ENCODE data around the gene EBF3. TPM values are rescaled to one million over a fixed set of nuclear protein-coding genes. Genes with fewer than 3 reads are reported as not detected.

The EBF3 gene
- total and polyA plus RNA-seq, 2 donors (not counting 3 experiments of a cell fraction or from before 2014, with no cell fraction given), result 0.92 to 2.7 TPM

- Histone ChIP-seq H3K4me2 (ENCODE audit: insufficient read depth, low read length) (no peak overlapping the region), H4K20me1 (replicated peaks; ENCODE audit: control insufficient read depth, extremely low read depth, insufficient read depth, low read length) (no peaks in the 10 kb centered on the region), H3K9me1 (replicated peaks; ENCODE audit: control insufficient read depth, extremely low read depth, insufficient read depth, low read length) (no peaks in the 10 kb centered on the region), H3K4me3 (replicated peaks in 1 of 3; ENCODE audit: insufficient read depth in 1 of 3, low read depth in 1 of 3, low read length in 3 of 3) (no peak overlapping the region), H3K36me3 (ENCODE audit: control insufficient read depth in 2 of 2, extremely low read depth in 1 of 2, insufficient read depth in 2 of 2, low read length in 2 of 2) (no peaks in the 10 kb centered on the region), H2AFZ (ENCODE audit: low read depth, low read length) (no peak overlapping the region), H3K27ac (ENCODE audit: insufficient read depth, low read depth, low read length) (no peak overlapping the region), H3K9me3 (replicated peaks; ENCODE audit: control insufficient read depth, insufficient read depth, low read length) (no peaks in the 10 kb centered on the region), H3K4me1 (ENCODE audit: control insufficient read depth, extremely low read depth, insufficient read depth, low read length) (no peaks in the 10 kb centered on the region), H3K79me2 (ENCODE audit: control insufficient read depth, insufficient read depth, low read length) (no peaks in the 10 kb centered on the region), H3K27me3 (ENCODE audit: control insufficient read depth in 2 of 2, insufficient read depth in 2 of 2, low read length in 2 of 2) (no peaks in the 10 kb centered on the region), H3K9ac (replicated peaks; ENCODE audit: extremely low read depth, insufficient read depth, low read length) (no peak overlapping the region)
- FAIRE-seq (no peak), DNase-seq (ENCODE audit: low read depth, low spot score) (no peak)
- intact Hi-C loops (cut with micrococcal nuclease), result no loop called here
- CTCF ChIA-PET, result no interaction called here
- no TSS peak for BruUV-seq (replicated peaks)
- dilution Hi-C loops (cut with MboI; ENCODE audit: extremely low pct_ligation_motif_present, low sequenced_read_pairs), result no loop called here
- TF ChIP-seq POLR2A (IDR thresholded peaks at IDR 0.05; ENCODE audit: low read depth, low read length) (no peak), JUN (IDR thresholded peaks at IDR 0.05; ENCODE audit: borderline replicate concordance, insufficient read depth, insufficient read length, low read depth) (no peak), MAX (IDR thresholded peaks at IDR 0.05; ENCODE audit: insufficient read depth, insufficient read length) (no peak), EZH2 (IDR thresholded peaks at IDR 0.05; ENCODE audit: borderline replicate concordance, low read depth, low read length, severe bottlenecking) (no peak)
- POLR2A ChIA-PET, result no interaction called here
Measured at GRCh38 chr10:130009228-130009627, 45.2 kb upstream of the EBF3 start.

GRCh38 chr10:130003787-130004613, 39.9 kb upstream of the EBF3 start:
- no peak overlapping the region for H3K27ac ChIP-seq (ENCODE audit: insufficient read depth, low read depth, low read length)
- H3K27me3 ChIP-seq (ENCODE audit: control insufficient read depth in 2 of 2, insufficient read depth in 2 of 2, low read length in 2 of 2), result no peaks in the 10 kb centered on the region
- BruUV-seq (replicated peaks), result no TSS peak
- H4K20me1 ChIP-seq (replicated peaks; ENCODE audit: control insufficient read depth, extremely low read depth, insufficient read depth, low read length), result no peaks in the 10 kb centered on the region
- intact Hi-C loops (cut with micrococcal nuclease), result no loop called here
- H3K79me2 ChIP-seq (ENCODE audit: control insufficient read depth, insufficient read depth, low read length), result no peaks in the 10 kb centered on the region
- no peaks in the 10 kb centered on the region for H3K9me3 ChIP-seq (replicated peaks; ENCODE audit: control insufficient read depth, insufficient read depth, low read length)
- no peaks in the 10 kb centered on the region for H3K4me1 ChIP-seq (ENCODE audit: control insufficient read depth, extremely low read depth, insufficient read depth, low read length)
- dilution Hi-C loops (cut with MboI; ENCODE audit: extremely low pct_ligation_motif_present, low sequenced_read_pairs), result no loop called here
- FAIRE-seq (no peak), DNase-seq (ENCODE audit: low read depth, low spot score) (no peak)
- H2AFZ ChIP-seq (ENCODE audit: low read depth, low read length), result no peak overlapping the region
- ChIA-PET CTCF (no interaction called here), POLR2A (no interaction called here)
- no peak overlapping the region for H3K4me2 ChIP-seq (ENCODE audit: insufficient read depth, low read length)
- TF ChIP-seq JUN (IDR thresholded peaks at IDR 0.05; ENCODE audit: borderline replicate concordance, insufficient read depth, insufficient read length, low read depth), result no peak
- no peak for TF ChIP-seq POLR2A (IDR thresholded peaks at IDR 0.05; ENCODE audit: low read depth, low read length)
- no peak for TF ChIP-seq GATA2 (IDR thresholded peaks at IDR 0.05; ENCODE audit: insufficient read depth, insufficient read length, low read depth, low read length)
- TF ChIP-seq FOS (IDR thresholded peaks at IDR 0.05; ENCODE audit: borderline replicate concordance, insufficient read depth, low read length), result no peak
- no peak for TF ChIP-seq POLR2AphosphoS5 (IDR thresholded peaks at IDR 0.05; ENCODE audit: insufficient read depth, low read depth, low read length)
- TF ChIP-seq EZH2 (IDR thresholded peaks at IDR 0.05; ENCODE audit: borderline replicate concordance, low read depth, low read length, severe bottlenecking), result no peak
- no peak overlapping the region for H3K4me3 ChIP-seq (replicated peaks in 1 of 3; ENCODE audit: insufficient read depth in 1 of 3, low read depth in 1 of 3, low read length in 3 of 3)
- no peak overlapping the region for H3K9ac ChIP-seq (replicated peaks; ENCODE audit: extremely low read depth, insufficient read depth, low read length)
- H3K9me1 ChIP-seq (replicated peaks; ENCODE audit: control insufficient read depth, extremely low read depth, insufficient read depth, low read length), result no peaks in the 10 kb centered on the region
- H3K36me3 ChIP-seq (ENCODE audit: control insufficient read depth in 2 of 2, extremely low read depth in 1 of 2, insufficient read depth in 2 of 2, low read length in 2 of 2), result no peaks in the 10 kb centered on the region
